A549 (cell line): ENCODE results near the gene DCAF5.

ENCODE experiments used
- BHLHE40 ChIP-seq: IDR thresholded peaks from 2 replicates; pipeline ENCODE4 v1.6.1; 2012; ENCODE audit warnings: low read depth, low read length, inconsistent platforms
- JUNB ChIP-seq: fragments of >200 bp; sonication (Bioruptor Twin); formaldehyde crosslinking; IDR thresholded peaks from 2 replicates; pipeline ENCODE4 v1.6.1; 2016
- PHF8 ChIP-seq: fragments of 200-600 bp; sonication (generic); IDR thresholded peaks from 2 replicates; pipeline ENCODE4 v1.6.1; 2016; ENCODE audit warnings: low read depth, mild to moderate bottlenecking, antibody characterized with exemption, moderate library complexity, borderline replicate concordance
- POLR2A ChIP-seq: IDR thresholded peaks from 2 replicates; pipeline ENCODE4 v1.6.1; 2012; ENCODE audit warnings: mild to moderate bottlenecking, low read length
- RAD21 ChIP-seq, 2 experiments: fragments of >200 bp in 1 of 2; sonication (Bioruptor Twin) in 1 of 2; formaldehyde crosslinking in 1 of 2; IDR thresholded peaks in 1 of 2; conservative IDR thresholded peaks in 1 of 2; 2 replicates in 1 of 2; 3 replicates in 1 of 2; pipeline ENCODE4 v1.6.1; 2012 to 2018; ENCODE audit warnings: inconsistent platforms in 1 of 2
- ZFP36 ChIP-seq: fragments of 450-650 bp; IDR thresholded peaks from 2 replicates; pipeline ENCODE4 v1.6.1; 2014; ENCODE audit warnings: borderline replicate concordance; ENCODE audit not compliant: partially characterized antibody
- TF ChIP-seq, protein P1 (sequence below): fragments of >200 bp; sonication (Bioruptor Twin); formaldehyde crosslinking; IDR thresholded peaks from 3 replicates; pipeline ENCODE4 v1.5.1; 2016
- TF ChIP-seq, protein P2 (sequence below): IDR thresholded peaks from 2 replicates; pipeline ENCODE4 v1.6.1; 2012
- TF ChIP-seq, protein P3 (sequence below): IDR thresholded peaks from 2 replicates; pipeline ENCODE4 v1.6.1; 2012

DNA sequence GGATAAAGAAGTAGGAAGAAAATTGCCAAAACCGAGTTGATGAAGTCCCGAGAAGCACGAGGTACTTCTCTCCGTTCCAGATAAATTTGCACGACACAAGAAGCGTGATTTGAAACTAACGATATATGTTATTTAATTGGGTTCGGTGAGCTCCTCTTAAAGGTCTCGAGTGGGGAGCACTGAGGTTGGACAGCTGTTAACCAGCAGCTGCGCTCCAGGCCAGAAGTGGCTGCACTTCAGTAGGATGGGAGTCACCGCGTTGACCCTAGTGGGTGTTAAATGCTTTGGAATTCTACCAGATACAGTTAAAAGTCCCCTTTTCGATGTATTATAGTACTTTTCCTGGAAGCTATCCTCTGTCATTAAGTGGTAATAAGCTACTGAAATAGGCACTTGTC lies 953 bp upstream of the DCAF5 start:
- no peak for TF ChIP-seq BHLHE40
- TF ChIP-seq, protein P1, sequence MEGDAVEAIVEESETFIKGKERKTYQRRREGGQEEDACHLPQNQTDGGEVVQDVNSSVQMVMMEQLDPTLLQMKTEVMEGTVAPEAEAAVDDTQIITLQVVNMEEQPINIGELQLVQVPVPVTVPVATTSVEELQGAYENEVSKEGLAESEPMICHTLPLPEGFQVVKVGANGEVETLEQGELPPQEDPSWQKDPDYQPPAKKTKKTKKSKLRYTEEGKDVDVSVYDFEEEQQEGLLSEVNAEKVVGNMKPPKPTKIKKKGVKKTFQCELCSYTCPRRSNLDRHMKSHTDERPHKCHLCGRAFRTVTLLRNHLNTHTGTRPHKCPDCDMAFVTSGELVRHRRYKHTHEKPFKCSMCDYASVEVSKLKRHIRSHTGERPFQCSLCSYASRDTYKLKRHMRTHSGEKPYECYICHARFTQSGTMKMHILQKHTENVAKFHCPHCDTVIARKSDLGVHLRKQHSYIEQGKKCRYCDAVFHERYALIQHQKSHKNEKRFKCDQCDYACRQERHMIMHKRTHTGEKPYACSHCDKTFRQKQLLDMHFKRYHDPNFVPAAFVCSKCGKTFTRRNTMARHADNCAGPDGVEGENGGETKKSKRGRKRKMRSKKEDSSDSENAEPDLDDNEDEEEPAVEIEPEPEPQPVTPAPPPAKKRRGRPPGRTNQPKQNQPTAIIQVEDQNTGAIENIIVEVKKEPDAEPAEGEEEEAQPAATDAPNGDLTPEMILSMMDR: no peak
- TF ChIP-seq, protein P2, sequence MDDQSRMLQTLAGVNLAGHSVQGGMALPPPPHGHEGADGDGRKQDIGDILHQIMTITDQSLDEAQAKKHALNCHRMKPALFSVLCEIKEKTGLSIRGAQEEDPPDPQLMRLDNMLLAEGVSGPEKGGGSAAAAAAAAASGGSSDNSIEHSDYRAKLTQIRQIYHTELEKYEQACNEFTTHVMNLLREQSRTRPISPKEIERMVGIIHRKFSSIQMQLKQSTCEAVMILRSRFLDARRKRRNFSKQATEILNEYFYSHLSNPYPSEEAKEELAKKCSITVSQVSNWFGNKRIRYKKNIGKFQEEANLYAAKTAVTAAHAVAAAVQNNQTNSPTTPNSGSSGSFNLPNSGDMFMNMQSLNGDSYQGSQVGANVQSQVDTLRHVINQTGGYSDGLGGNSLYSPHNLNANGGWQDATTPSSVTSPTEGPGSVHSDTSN: no peak
- TF ChIP-seq POLR2A: no peak
- TF ChIP-seq, protein P3, sequence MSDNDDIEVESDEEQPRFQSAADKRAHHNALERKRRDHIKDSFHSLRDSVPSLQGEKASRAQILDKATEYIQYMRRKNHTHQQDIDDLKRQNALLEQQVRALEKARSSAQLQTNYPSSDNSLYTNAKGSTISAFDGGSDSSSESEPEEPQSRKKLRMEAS: no peak
- TF ChIP-seq ZFP36: no peak
- no peak for TF ChIP-seq JUNB
- no peak for TF ChIP-seq PHF8
- TF ChIP-seq RAD21 (conservative IDR thresholded peaks at IDR 0.05 in 1 of 2, IDR thresholded peaks at IDR 0.05 in 1 of 2): no peak
